Testis (tissue), 2 donors: ENCODE measurements around the gene CRIM1.

ENCODE experiments used
- CTCF ChIP-seq, 3 experiments: fragments of 450-650 bp in 2 of 3; fragments of 200-600 bp in 1 of 3; sonication (generic) in 1 of 3; IDR thresholded peaks; one replicate each; pipeline ENCODE4 v1.5.1; 2016 to 2019; ENCODE audit warnings: antibody characterized with exemption in 3 of 3, mild to moderate bottlenecking in 2 of 3, moderate library complexity in 1 of 3
- POLR2A ChIP-seq: fragments of 450-650 bp; IDR thresholded peaks from one replicate; pipeline ENCODE4 v1.6.1; 2017; ENCODE audit warnings: antibody characterized with exemption, mild to moderate bottlenecking, moderate library complexity

GRCh38 chr2:36481709-36482108, 126.1 kb downstream of the CRIM1 start:
- no peak for TF ChIP-seq CTCF (IDR thresholded peaks at IDR 0.05)
- TF ChIP-seq POLR2A, result no peak
